Urinary bladder (tissue), 4 donors: ENCODE measurements around the gene GCGR. TPM values are rescaled to one million over a fixed set of nuclear protein-coding genes. Genes with fewer than 3 reads are reported as not detected.

Experiments
- DNase-seq: peaks from one replicate; pipeline ENCODE4 v3.0.0-alpha.2; 2015; ENCODE audit errors: extremely low spot score
- H3K27ac ChIP-seq: one replicate; pipeline ENCODE4 v1.5.1; 2013; ENCODE audit warnings: low read depth, mild to moderate bottlenecking, moderate library complexity
- H3K36me3 ChIP-seq: one replicate; pipeline ENCODE4 v1.6.1; 2013; ENCODE audit warnings: mild to moderate bottlenecking, moderate library complexity; ENCODE audit not compliant: insufficient read depth
- H3K4me1 ChIP-seq: one replicate; pipeline ENCODE4 v1.6.1; 2013; ENCODE audit warnings: mild to moderate bottlenecking, moderate library complexity; ENCODE audit not compliant: insufficient read depth
- H3K4me3 ChIP-seq: one replicate; pipeline ENCODE4 v1.5.1; 2013; ENCODE audit warnings: low read depth, low read length
- WGBS: extraction: QIAGEN DNeasy Blood & Tissue Kit; methylation state at CpG from one replicate; pipeline ENCODE4 v1.1.7; 2013; 5-methylcytosine and 5-hydroxymethylcytosine counted together
- polyA plus RNA-seq: library from polyadenylated mRNA; stranded (reverse); fragments of 200-250 nt; gene quantifications from one replicate; pipeline ENCODE4 v1.2.3, GENCODE V29; 2013
- total RNA-seq: library from RNA; depleted of rRNA; stranded (reverse); fragments of >200 nt; gene quantifications from one replicate; pipeline ENCODE4 v1.2.3, GENCODE V29; 2014
- donor health status: healthy with polysubstance abuse.
- donor health status: healthy.

Gene GCGR
- total and polyA plus RNA-seq, 2 donors, result 0.16 TPM; not detected in 1

DNA sequence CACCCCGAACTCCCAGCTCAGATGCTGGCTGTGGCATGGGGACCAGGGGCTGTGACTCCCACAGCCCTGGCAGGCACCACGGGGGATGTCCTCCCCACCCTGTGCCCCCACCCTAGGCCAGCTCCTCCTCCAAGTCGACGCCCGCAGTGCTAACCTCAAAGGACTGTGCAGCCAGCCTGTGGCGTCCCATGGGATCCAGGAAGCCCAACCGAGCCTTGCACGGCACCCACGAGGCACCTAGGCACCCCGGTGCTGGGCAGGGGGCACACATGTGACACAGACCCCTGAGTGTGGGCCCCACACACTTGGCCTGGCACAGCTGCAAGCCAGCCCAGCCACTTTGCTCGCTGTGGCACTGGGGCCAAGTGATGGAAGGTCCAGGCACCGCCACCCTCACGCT, 3.9 kb downstream of the GCGR start:
- H3K36me3 ChIP-seq, result no peaks in the 10 kb centered on the region
- no peak overlapping the region for H3K27ac ChIP-seq
- 73% methylated on average over 13 of the region's 13 CpGs for WGBS
- DNase-seq, result no peak
- H3K4me3 ChIP-seq, result no peak overlapping the region
- peaks cover 3% of the 10 kb centered on the region for H3K4me1 ChIP-seq

DNA sequence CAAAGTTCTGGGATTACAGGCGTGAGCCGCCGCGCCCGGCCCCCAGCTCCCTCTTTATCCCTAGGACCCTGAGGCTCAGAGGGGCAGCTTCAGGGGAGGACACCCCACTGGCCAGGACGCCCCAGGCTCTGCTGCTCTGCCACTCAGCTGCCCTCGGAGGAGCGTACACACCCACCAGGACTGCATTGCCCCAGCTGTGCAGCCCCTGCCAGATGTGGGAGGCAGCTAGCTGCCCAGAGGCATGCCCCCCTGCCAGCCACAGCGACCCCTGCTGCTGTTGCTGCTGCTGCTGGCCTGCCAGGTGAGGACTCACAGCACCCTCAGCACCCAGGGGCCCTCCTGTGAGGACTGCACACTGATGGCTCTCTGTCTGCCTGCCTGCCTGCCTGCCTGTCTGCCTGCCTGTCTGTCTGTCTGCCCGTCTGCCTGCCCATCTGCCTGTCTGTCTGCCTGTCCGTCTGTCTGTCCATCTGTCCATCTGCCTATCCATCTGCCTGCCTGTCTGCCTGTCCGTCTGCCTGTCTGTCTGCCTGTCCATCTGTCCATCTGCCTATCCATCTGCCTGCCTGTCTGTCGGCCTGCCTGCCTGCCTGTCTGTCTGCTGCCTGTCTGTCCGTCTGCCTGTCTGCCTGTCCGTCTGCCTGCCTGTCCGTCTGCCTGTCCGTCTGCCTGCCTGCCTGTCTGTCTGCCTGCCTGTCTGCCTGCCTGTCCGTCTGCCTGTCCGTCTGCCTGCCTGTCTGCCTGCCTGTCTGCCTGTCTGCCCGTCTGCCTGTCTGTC, 5.0 kb downstream of the GCGR start:
- Histone ChIP-seq H3K4me3 (no peak overlapping the region), H3K4me1 (peaks cover 3% of the 10 kb centered on the region), H3K27ac (no peak overlapping the region), H3K36me3 (no peaks in the 10 kb centered on the region)
- WGBS, result 75% methylated on average over 20 of the region's 20 CpGs
- no peak for DNase-seq

- H3K27ac ChIP-seq, result no peak overlapping the region
- H3K4me3 ChIP-seq, result no peak overlapping the region
- WGBS, result 80% methylated on average over 7 of the region's 7 CpGs
- H3K4me1 ChIP-seq, result peaks cover under 1% of the 10 kb centered on the region
- no peak for DNase-seq
- no peaks in the 10 kb centered on the region for H3K36me3 ChIP-seq
These were observed 5.6 kb downstream of the GCGR start for GRCh38 chr17:81809556-81809998.

GRCh38 chr17:81810476-81810875, 6.5 kb downstream of the GCGR start:
- WGBS, result 69% methylated on average over 8 of the region's 8 CpGs
- H3K4me3 ChIP-seq, result no peak overlapping the region
- no peak for DNase-seq
- no peaks in the 10 kb centered on the region for H3K36me3 ChIP-seq
- H3K4me1 ChIP-seq, result no peaks in the 10 kb centered on the region
- H3K27ac ChIP-seq, result no peak overlapping the region

GRCh38 chr17:81810892-81811704, 7.1 kb downstream of the GCGR start:
- Histone ChIP-seq H3K36me3 (no peaks in the 10 kb centered on the region), H3K4me1 (no peaks in the 10 kb centered on the region), H3K4me3 (no peak overlapping the region), H3K27ac (no peak overlapping the region)
- no peak for DNase-seq
- WGBS, result 87% methylated on average over 42 of the region's 42 CpGs

- no peaks in the 10 kb centered on the region for H3K4me1 ChIP-seq
- H3K4me3 ChIP-seq, result no peak overlapping the region
- DNase-seq, result no peak
- 72% methylated on average over 24 of the region's 24 CpGs for WGBS
- no peaks in the 10 kb centered on the region for H3K36me3 ChIP-seq
- no peak overlapping the region for H3K27ac ChIP-seq
These were observed 8.0 kb downstream of the GCGR start for GRCh38 chr17:81811705-81812570.

GRCh38 chr17:81812571-81813370, 8.8 kb downstream of the GCGR start:
- 83% methylated on average over 45 of the region's 45 CpGs for WGBS
- no peaks in the 10 kb centered on the region for H3K36me3 ChIP-seq
- H3K27ac ChIP-seq, result no peak overlapping the region
- DNase-seq, result no peak
- H3K4me3 ChIP-seq, result no peak overlapping the region
- no peaks in the 10 kb centered on the region for H3K4me1 ChIP-seq

DNA sequence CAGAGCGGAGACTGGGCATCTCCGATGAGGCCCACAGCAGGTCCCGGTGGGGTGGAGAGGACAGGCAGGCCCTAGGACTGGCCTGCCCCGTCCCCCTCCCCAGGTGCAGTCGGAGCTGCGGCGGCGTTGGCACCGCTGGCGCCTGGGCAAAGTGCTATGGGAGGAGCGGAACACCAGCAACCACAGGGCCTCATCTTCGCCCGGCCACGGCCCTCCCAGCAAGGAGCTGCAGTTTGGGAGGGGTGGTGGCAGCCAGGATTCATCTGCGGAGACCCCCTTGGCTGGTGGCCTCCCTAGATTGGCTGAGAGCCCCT, 9.4 kb downstream of the GCGR start:
- no peaks in the 10 kb centered on the region for H3K36me3 ChIP-seq
- no peak overlapping the region for H3K27ac ChIP-seq
- no peak overlapping the region for H3K4me3 ChIP-seq
- DNase-seq, result no peak
- WGBS, result 89% methylated on average over 15 of the region's 15 CpGs
- no peaks in the 10 kb centered on the region for H3K4me1 ChIP-seq

GRCh38 chr17:81813861-81814683, 10.1 kb downstream of the GCGR start:
- no peak for DNase-seq
- Histone ChIP-seq H3K27ac (no peak overlapping the region), H3K36me3 (no peaks in the 10 kb centered on the region), H3K4me3 (no peak overlapping the region), H3K4me1 (no peaks in the 10 kb centered on the region)
- WGBS, result 90% methylated on average over 40 of the region's 41 CpGs

DNA sequence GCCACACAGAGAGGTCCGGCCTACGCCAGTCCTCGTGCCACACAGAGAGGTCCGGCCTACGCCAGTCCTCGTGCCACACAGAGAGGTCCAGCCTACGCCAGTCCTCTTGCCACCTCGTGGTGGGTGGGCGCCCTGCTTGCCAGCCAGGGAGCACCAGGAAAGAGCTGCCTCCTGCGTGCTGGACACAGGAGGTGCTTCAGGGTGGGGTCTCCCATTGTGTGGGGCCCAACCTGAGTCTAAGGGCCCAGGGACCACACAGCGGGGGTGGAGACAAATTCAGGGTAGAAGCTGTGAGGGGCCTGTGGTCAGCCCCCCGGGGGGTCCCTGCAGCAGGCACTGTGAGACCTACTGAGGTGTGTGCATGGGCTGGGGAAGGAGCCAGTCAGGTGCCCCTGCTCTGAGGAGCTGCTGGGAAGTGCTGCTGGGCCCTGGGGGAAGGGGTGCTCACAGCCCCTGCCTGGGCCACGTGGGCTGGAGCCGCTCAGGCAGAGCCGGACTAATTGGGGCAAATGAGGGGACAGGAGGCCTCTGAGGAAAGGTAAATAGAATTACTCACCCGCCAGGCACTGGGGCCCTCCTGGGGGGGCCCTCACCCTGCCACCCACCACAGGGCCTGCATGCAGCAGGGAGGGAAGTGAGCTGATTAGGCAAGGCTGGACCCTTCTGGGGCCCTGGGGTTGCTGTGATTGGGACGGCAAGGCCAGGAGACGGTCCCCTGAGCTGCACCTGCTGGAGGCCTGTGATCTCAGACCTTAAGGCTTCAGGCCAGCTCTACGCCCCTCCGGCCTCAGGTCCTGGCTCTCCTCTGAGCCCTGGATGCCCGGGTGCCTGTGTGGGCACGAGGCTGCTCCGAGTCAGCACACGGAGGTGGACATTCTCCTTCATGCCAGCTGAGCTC, 11.0 kb downstream of the GCGR start:
- no peak overlapping the region for H3K4me3 ChIP-seq
- H3K36me3 ChIP-seq, result no peaks in the 10 kb centered on the region
- DNase-seq, result no peak
- 66% methylated on average over 22 of the region's 24 CpGs for WGBS
- no peaks in the 10 kb centered on the region for H3K4me1 ChIP-seq
- H3K27ac ChIP-seq, result no peak overlapping the region

DNA sequence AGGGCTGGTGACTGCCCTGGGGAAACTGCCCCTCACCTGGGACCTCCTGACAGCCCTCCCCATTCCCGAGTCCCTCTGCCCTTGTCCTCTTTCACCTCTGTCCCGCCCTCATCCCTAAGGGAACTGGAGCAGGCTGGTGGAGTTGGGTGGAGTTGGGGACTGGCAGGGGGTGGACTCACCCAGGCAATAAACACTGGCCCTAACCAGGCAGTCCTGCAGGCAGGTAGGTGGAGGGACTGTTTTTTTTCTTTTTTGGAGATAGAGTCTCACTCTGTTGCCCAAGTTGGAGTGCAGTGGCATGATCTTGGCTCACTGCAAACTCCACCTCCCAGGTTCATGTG, 11.7 kb downstream of the GCGR start:
- WGBS, result 52% methylated on average over 2 of the region's 2 CpGs
- H3K4me3 ChIP-seq, result no peak overlapping the region
- no peak for DNase-seq
- no peak overlapping the region for H3K27ac ChIP-seq
- H3K4me1 ChIP-seq, result no peaks in the 10 kb centered on the region
- H3K36me3 ChIP-seq, result no peaks in the 10 kb centered on the region

DNA sequence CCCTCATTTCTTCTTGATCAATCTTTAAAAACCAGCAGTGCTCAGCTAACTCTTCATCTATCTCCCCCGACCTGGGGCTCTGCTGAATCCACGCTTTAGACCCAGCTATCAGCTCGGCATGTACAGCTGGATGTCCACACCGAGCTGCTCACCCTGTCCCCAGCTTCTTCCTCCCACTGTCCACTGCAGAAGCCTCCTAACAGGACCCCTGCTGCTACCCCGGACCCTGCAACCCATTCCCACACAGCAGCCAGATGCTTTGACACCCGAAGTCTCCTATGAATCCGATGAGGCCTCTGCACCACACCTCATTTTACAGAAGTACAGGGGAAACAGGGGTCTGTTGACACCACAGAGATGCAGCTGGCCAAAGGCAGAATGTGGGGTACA, 13.8 kb downstream of the GCGR start:
- no peaks in the 10 kb centered on the region for H3K36me3 ChIP-seq
- no peak overlapping the region for H3K27ac ChIP-seq
- 46% methylated on average over 7 of the region's 7 CpGs for WGBS
- H3K4me3 ChIP-seq, result no peak overlapping the region
- H3K4me1 ChIP-seq, result no peaks in the 10 kb centered on the region
- no peak for DNase-seq
